HepG2 (cell line): ENCODE data around the gene TMED6. TPM values are rescaled to one million over a fixed set of nuclear protein-coding genes. Genes with fewer than 3 reads are reported as not detected.

Experiments used
- ARID2 ChIP-seq: sonication (generic); formaldehyde crosslinking; IDR thresholded peaks from 2 replicates; pipeline ENCODE4 v1.8.1; 2022; ENCODE audit warnings: mild to moderate bottlenecking, missing genetic modification reagents, borderline replicate concordance
- ATF6 ChIP-seq: sonication (generic); formaldehyde crosslinking; conservative IDR thresholded peaks from 2 replicates; pipeline ENCODE4 v1.4.0; 2020; ENCODE audit warnings: missing genetic modification reagents
- FOXK2 ChIP-seq: fragments of 450-650 bp; IDR thresholded peaks from 2 replicates; pipeline ENCODE4 v1.6.1; 2016
- FOXP4 ChIP-seq: sonication (generic); formaldehyde crosslinking; IDR thresholded peaks from 2 replicates; pipeline ENCODE4 v1.4.0; 2020; ENCODE audit warnings: missing genetic modification reagents
- RAD21 ChIP-seq: fragments of 450-650 bp; formaldehyde crosslinking; IDR thresholded peaks from 2 replicates; pipeline ENCODE4 v1.5.0; 2020; ENCODE audit warnings: mild to moderate bottlenecking
- RBAK ChIP-seq: sonication (generic); formaldehyde crosslinking; IDR thresholded peaks from 2 replicates; pipeline ENCODE4 v1.5.1; 2020; ENCODE audit warnings: mild to moderate bottlenecking, missing genetic modification reagents
- SATB2 ChIP-seq: sonication (generic); formaldehyde crosslinking; IDR thresholded peaks from 2 replicates; pipeline ENCODE4 v1.5.0; 2020; ENCODE audit warnings: missing genetic modification reagents
- SSRP1 ChIP-seq: IDR thresholded peaks from 2 replicates; pipeline ENCODE4 v1.6.1; 2016; ENCODE audit warnings: control low read depth
- ZBTB10 ChIP-seq: sonication (generic); formaldehyde crosslinking; IDR thresholded peaks from 2 replicates; pipeline ENCODE4 v1.4.0; 2020; ENCODE audit warnings: missing genetic modification reagents, borderline replicate concordance
- ZBTB20 ChIP-seq: sonication (generic); formaldehyde crosslinking; IDR thresholded peaks from 2 replicates; pipeline ENCODE4 v1.8.1; 2023; ENCODE audit warnings: missing genetic modification reagents, low read depth, mild to moderate bottlenecking, borderline replicate concordance
- ZBTB7A ChIP-seq: sonication (generic); formaldehyde crosslinking; IDR thresholded peaks from 2 replicates; pipeline ENCODE4 v1.8.0; 2022; ENCODE audit warnings: mild to moderate bottlenecking, missing genetic modification reagents
- ZFYVE20 ChIP-seq: sonication (generic); formaldehyde crosslinking; IDR thresholded peaks from 2 replicates; pipeline ENCODE4 v1.8.0; 2023; ENCODE audit warnings: low read depth, mild to moderate bottlenecking, moderate library complexity, missing genetic modification reagents, borderline replicate concordance
- ZNF431 ChIP-seq: sonication (generic); formaldehyde crosslinking; IDR thresholded peaks from 2 replicates; pipeline ENCODE4 v1.9.0; 2022; ENCODE audit warnings: missing genetic modification reagents, low read depth, mild to moderate bottlenecking, borderline replicate concordance
- ZNF512B ChIP-seq: sonication (generic); formaldehyde crosslinking; IDR thresholded peaks from 2 replicates; pipeline ENCODE4 v1.5.1; 2020; ENCODE audit warnings: missing genetic modification reagents, mild to moderate bottlenecking, borderline replicate concordance
- ZNF572 ChIP-seq: sonication (generic); formaldehyde crosslinking; IDR thresholded peaks from 2 replicates; pipeline ENCODE4 v1.5.1; 2020; ENCODE audit warnings: mild to moderate bottlenecking, missing genetic modification reagents
- ZNF616 ChIP-seq: sonication (generic); formaldehyde crosslinking; IDR thresholded peaks from 2 replicates; pipeline ENCODE4 v1.5.0; 2020; ENCODE audit warnings: low read depth, mild to moderate bottlenecking, missing genetic modification reagents
- ZNF761 ChIP-seq: sonication (generic); formaldehyde crosslinking; conservative IDR thresholded peaks from 2 replicates; pipeline ENCODE4 v1.4.0; 2020; ENCODE audit warnings: mild to moderate bottlenecking, missing genetic modification reagents
- ZNF891 ChIP-seq: sonication (generic); formaldehyde crosslinking; IDR thresholded peaks from 2 replicates; pipeline ENCODE4 v1.5.0; 2020; ENCODE audit warnings: mild to moderate bottlenecking, missing genetic modification reagents
- polyA plus RNA-seq, 8 experiments: library from polyadenylated mRNA; depleted of rRNA in 3 of 8; stranded (reverse) in 7 of 8; unstranded in 1 of 8; fragments of >200 nt; fragmentation: Illumina TruSeq in 4 of 8; extraction: Trizol in 4 of 8; gene quantifications; 2 replicates each; pipeline versions ENCODE4 v1.2.1 to v1.2.3, GENCODE V29; 2011 to 2016; ENCODE audit warnings: low read depth in 4 of 8, missing spikeins in 1 of 8, mixed read lengths in 1 of 8; ENCODE audit not compliant: insufficient read depth in 1 of 8
- total RNA-seq, 5 experiments: library from RNA; depleted of rRNA; stranded (reverse); fragments of >200 nt; fragmentation: Illumina TruSeq; extraction: Trizol; gene quantifications; 2 replicates each; pipeline ENCODE4 v1.2.3, GENCODE V29; 2016; ENCODE audit warnings: low read depth in 1 of 5

TMED6 gene
- total and polyA plus RNA-seq, 2 of the 13 experiments (the other 11 are each of a cell fraction or from before 2014, with no cell fraction given): 9.8 to 14.4 TPM

- no peak for TF ChIP-seq ZBTB10
- TF ChIP-seq ZNF891 (CRISPR knock-in tag): peak; percentile 52; the same call in 1 of the 2 replicates
- peak; percentile 79; the same call in 1 of the 2 replicates for TF ChIP-seq ARID2 (CRISPR knock-in tag)
- no peak for TF ChIP-seq FOXK2
- peak; percentile 43; the same call in 1 of the 2 replicates for TF ChIP-seq ZBTB7A (CRISPR knock-in tag)
- peak; percentile 45; the same call in 1 of the 2 replicates for TF ChIP-seq FOXP4 (CRISPR knock-in tag)
- TF ChIP-seq ZNF431 (CRISPR knock-in tag): 0 out of 2 replicates have a peak, but pooled peaks have one; percentile 6
- TF ChIP-seq ZNF761: peak; percentile 80; the same call in 1 of the 2 replicates
- TF ChIP-seq SSRP1 (CRISPR knock-in tag): 0 out of 2 replicates have a peak, but pooled peaks have one; percentile 13
- TF ChIP-seq ZNF616 (CRISPR knock-in tag): peak; percentile 43; the same call in 1 of the 2 replicates
- TF ChIP-seq RBAK (CRISPR knock-in tag): 0 out of 2 replicates have a peak, but pooled peaks have one; percentile 21
- TF ChIP-seq ATF6 (CRISPR knock-in tag): no peak
- TF ChIP-seq RAD21 (CRISPR knock-in tag): peak; percentile 9; the same call in 1 of the 2 replicates
- TF ChIP-seq ZNF572 (CRISPR knock-in tag): peak; percentile 92; the same call in 1 of the 2 replicates
- TF ChIP-seq ZNF512B: 0 out of 2 replicates have a peak, but pooled peaks have one; percentile 70
- peak; percentile 52; the same call in 1 of the 2 replicates for TF ChIP-seq ZBTB20 (CRISPR knock-in tag)
- no peak; the same call in 1 of the 2 replicates for TF ChIP-seq ZFYVE20
- TF ChIP-seq SATB2 (CRISPR knock-in tag): 0 out of 2 replicates have a peak, but pooled peaks have one; percentile 13
Observed at GRCh38 chr16:69329369-69330285, 22.0 kb downstream of the TMED6 start (continued).
